NCI-H82 treated with DMSO at 0.1 percent for 48 hours (cell line): ENCODE data around the gene SCFD2.

Experiments used
- DNase-seq: peaks from one replicate; lab custom pipeline; 2025; ENCODE audit not compliant: unreplicated experiment; lab: John Stamatoyannopoulos, UW

SCFD2 gene

GRCh38 chr4:52961666-52962412 lies 404.0 kb downstream of the SCFD2 start:
- no peak for DNase-seq

DNA sequence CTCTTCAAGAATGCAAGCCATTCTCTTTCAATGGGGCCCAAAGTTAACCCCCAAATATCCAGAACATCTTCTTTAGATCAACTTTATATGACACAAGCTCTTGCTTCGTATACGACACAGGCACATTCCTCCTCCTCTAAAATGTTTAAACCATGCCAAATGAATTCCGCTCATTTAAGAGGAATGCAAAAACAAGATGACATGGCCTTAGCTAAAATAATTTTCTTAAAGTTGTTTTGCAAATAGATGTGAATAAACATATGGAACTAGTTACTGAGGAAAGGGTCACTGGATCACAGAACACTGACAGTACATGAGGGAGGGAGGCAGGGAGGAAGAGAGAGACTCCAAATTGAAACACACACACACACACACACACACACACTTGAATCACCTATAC lies 406.3 kb downstream of the SCFD2 start:
- no peak for DNase-seq

DNA sequence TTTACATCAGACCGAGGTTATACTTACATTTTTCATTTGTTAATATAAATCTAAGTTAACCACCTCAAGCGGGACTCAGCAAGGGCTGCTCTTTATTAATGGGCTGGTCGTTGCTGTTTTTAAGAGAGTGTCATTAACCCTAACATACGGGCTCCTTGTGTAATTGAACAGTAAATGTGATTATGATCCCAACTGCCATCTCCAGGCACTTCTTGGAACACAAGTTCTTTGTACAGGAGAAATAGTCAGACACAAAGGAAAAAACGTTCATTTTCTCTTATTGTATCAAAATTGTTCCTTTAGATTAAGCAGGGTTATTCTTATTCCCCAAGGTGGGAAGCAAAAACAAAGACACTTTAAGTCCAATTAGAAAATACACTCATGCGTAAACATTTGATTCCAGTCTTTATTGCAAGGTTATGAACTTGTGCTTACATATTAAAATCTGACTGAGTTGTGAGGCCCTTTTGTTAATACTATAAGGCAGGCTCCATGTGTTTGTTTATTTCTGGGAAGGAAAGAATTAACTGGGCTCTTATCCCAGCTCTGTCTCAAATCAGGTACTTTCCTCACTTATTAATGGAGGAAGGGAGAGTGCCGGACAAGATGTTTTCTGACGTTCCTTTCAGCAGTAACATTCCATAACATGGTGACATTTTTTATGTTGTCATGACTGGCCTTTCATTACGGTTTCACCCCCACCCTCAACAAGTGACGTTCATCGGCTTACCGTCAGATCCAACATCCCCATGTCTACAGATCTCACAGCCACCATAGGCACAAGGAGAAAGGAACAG lies 407.8 kb downstream of the SCFD2 start:
- peak; percentile 11 for DNase-seq

- DNase-seq: peak; percentile 52
Observed at GRCh38 chr4:52957220-52957686, 408.6 kb downstream of the SCFD2 start.

DNA sequence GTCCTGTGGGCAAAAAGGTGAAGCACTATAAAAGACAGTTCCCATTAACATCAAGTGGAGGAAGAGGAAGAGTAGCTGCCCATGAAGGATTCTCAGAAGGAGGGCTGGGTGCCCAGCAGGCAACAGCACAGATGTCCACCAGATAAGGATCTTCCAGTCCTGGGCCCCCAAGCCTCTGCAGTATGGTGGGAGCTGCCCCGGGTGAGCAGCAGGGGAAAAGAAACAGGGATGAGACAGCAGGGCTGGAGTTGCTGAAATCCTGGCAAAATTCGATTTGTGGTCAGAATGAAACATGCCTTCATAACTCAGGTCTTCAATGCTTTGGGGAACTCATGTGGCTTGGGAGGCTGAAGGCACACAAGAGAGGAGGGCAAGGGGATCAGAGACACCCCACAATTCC lies 409.2 kb downstream of the SCFD2 start:
- no peak for DNase-seq

GRCh38 chr4:52954560-52955170 lies 411.2 kb downstream of the SCFD2 start:
- no peak for DNase-seq

GRCh38 chr4:52952540-52952939 lies 413.3 kb downstream of the SCFD2 start:
- DNase-seq: no peak

GRCh38 chr4:52951016-52951415 lies 414.8 kb downstream of the SCFD2 start:
- no peak for DNase-seq

- DNase-seq: no peak
Observed at GRCh38 chr4:52950226-52950625, 415.6 kb downstream of the SCFD2 start.

DNA sequence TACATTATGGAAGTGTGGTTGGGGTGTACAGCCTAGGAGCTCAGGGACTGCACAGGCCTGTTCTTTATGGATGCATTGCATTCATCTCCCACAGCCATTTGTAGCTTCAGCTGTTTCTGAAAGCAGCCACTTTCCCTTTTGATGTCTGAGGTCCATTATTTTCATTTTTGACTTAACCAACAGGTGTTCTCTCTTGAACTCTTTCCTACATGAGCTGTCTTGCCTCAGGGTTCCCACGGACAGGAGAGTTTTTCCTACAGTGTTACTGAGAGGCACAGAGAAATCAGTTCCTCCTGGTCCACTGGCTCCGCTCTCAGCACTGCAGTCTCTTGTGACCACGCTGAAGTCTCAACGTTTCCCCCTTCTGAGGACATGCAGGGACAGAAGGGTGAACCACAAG lies 416.5 kb downstream of the SCFD2 start:
- DNase-seq: no peak

DNA sequence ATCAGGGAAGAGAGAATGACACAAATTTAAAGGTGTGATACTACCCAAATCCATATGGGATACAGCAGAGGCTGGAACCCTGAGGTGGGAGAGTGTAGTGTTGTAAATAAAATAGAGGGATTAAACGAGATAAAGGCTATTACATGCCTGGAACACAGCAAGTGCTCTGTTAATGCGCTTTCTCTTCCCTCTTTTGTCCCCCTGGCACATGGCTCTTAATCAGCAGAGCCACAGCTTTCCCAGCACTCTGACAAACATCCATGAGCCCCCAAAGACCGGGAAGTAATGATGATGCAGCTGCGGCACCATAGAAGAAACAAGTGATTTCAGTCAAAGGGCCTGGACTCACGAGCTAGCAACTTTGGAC lies 417.8 kb downstream of the SCFD2 start:
- DNase-seq: peak; percentile 74

GRCh38 chr4:52947401-52948056 lies 418.3 kb downstream of the SCFD2 start:
- no peak for DNase-seq

- no peak for DNase-seq
Observed at GRCh38 chr4:52946855-52947254, 419.0 kb downstream of the SCFD2 start.

DNA sequence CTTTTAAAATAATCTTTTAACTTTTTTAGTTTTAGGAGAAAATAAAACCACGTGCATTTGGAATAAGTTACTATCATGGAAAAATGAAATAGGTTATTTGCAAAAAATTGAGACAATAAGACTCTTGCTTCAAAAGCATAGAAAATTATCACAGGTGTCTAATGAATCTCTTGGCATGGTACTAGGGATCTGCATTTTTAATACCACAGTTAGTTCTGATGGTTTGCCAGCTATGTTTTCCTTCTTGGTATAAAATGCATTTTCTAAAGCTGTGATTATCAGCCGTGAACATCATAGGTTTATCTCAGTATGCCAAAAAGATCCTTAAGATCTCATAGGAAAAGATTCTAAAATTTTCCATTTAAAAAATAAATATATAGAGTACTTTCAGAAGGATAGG lies 419.9 kb downstream of the SCFD2 start:
- no peak for DNase-seq

GRCh38 chr4:52945326-52945898 lies 420.4 kb downstream of the SCFD2 start:
- no peak for DNase-seq

DNA sequence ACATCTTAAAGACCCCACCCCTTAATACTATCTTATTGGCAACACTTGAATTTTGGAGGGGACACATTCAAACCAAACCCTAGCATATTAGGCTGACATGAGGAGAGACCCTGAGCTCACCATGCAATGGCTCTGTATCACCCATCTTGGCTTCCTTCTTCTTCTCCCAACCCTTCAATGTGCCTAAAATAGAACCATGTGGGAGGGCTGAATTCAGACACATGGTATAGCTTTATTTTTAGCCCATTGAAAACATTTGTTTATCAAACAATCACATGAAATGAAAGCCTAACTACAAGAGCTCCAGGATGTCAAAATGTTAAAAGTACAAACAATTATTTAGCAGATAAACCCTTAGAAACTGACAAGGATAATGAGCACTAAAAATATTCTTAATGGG lies 422.2 kb downstream of the SCFD2 start:
- no peak for DNase-seq

- DNase-seq: no peak
Observed at GRCh38 chr4:52942936-52943335, 422.9 kb downstream of the SCFD2 start.

DNA sequence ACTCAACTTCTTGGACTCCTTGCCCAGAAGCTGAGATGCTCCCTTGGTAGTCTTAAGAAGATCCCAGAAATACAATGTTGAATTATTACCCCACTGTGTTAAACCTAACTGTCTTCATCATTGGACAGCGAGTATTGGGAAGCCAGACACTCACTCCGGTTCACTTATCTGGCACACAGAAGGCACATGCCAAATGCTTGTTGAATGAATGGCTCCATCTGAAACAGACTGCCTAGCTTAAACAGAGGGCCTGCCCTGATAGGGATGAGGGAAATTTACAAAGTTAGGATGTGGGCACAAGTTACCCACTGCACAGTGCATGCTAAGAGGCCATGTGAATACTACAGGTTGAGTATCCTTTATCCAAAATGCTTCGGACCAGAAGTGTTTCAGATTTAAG lies 424.4 kb downstream of the SCFD2 start:
- no peak for DNase-seq

GRCh38 chr4:52939739-52940138 lies 426.1 kb downstream of the SCFD2 start:
- no peak for DNase-seq

GRCh38 chr4:52939325-52939724 lies 426.5 kb downstream of the SCFD2 start:
- no peak for DNase-seq

DNA sequence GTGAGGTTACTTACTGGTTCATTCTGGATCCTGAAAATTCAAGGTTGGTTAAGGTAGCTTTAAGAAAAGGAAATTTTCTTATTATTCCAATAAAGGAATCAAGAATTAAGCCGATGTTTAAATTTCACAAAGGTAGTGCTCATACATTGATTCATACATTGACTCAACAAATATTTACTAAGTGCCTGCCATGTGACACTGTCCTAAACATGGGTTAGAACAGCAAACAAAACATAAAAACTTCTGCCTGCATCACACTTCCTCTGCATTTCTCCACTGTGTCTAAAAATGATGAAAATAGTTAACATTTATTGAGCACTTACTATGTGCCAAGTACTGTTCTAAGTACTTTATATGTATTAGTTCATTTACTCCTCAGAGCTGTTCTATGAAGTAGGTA lies 428.0 kb downstream of the SCFD2 start:
- DNase-seq: no peak
